Activated CD4-positive, alpha-beta T cell treated with anti-CD3 and anti-CD28 coated beads, Interleukin-2, amount 50 U/mL, for 24 hours (primary cell): ENCODE measurements around the gene EPS8.

Experiments used
- DNase-seq, 2 donors: peaks; one replicate each; pipeline ENCODE4 v3.0.0-alpha.2; 2020; ENCODE audit warnings: low read depth in 1 of 2, low spot score in 1 of 2

EPS8 gene

DNA sequence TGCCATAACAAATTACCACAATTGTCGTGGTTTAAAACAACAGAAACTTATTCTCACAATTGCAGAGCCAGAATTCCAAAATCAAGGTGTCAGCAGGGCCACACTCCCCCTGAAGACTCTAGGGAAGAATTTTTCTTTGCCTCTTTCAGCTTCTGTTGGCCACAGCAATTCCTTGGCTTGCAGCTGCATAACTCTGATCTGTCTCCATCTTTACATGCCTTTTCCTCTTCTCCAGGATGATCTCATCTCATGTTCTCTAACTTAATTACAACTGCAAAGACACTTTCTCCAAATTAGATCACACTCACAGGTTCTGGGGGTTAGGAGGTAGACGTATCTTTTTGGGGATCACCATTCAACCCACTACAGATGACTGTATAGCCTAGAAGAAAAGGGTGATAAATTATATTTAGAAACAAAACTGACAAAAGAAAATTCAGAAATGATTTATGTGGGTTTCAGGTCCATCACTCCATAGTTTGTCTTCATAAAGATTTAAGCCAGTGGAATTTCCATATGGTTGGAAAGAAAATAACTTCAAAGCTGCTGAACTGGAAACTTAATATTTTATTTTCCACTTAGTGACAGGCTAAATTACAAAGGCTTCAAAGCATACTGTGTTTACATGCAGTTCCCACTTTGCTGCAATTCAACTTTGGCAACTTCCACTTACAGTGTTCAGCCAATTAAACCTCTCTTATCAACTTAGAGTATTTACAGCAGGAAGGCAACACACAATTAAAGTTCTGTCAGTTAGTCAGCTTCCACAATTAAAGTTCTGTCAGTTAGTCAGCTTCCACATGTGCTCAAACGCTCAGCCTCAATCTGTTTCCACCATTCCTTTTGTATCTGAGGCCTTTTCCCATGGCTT is 213.3 kb downstream of the EPS8 start:
- DNase-seq = no peak

DNA sequence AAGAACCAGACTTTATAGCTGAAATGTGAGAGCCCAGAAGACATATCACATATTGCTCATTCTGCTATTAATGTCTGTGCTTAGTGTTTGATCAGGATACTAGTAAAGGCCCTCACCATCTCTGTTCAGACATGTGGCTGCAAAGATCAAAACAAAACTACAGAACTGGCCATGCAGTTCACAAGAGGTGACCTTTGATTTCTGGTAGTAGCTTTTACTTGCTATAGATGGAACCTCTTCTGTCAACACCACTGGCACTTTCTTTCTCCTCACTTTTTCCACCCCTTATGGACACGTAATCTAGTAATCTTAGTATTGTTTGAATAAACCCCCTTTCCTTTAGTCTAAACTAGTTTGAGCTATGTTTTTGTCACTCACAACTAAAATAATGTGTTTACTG is 214.8 kb downstream of the EPS8 start:
- DNase-seq = no peak
